HCT116 (cell line): ENCODE results near the gene RFX8. TPM values are rescaled to one million over a fixed set of nuclear protein-coding genes. Genes with fewer than 3 reads are reported as not detected.

ENCODE experiments used
- ATAC-seq: fragments of 200-7000 bp; cut with Tn5 transposase; 2 replicates; pipeline ENCODE4 v1.9.1; 2020; ENCODE audit warnings: mild to moderate bottlenecking, moderate library complexity
- BruUV-seq: library from RNA; stranded (reverse); fragments of 400-500 nt; replicated peaks from 2 replicates; lab custom pipeline; 2021; lab: Mats Ljungman, UMichigan
- CTCF ChIA-PET: fragments of 300-600 bp; sonication (Branson Sonifier 250); formaldehyde crosslinking; loops from one replicate; lab custom pipeline; 2021; ENCODE audit warnings: antibody characterized with exemption; lab: Charles Lee
- POLR2A ChIA-PET: fragments of 300-600, 350-600 bp; sonication (Branson Sonifier 250); formaldehyde crosslinking; loops from one replicate; lab custom pipeline; 2021; ENCODE audit warnings: antibody characterized with exemption; lab: Charles Lee
- RAD21 ChIA-PET, 2 experiments: fragments of 300-600 bp; sonication (Branson Sonifier 250); formaldehyde crosslinking; loops; one replicate each; lab custom pipeline; 2023; ENCODE audit warnings: low total read pairs in 2 of 2; ENCODE audit not compliant: uncharacterized antibody in 2 of 2, unreplicated experiment in 2 of 2, low non-redundant PET in 1 of 2; lab: Charles Lee
- DNase-seq: peaks from one replicate; pipeline ENCODE4 v3.0.0-alpha.2; 2010; ENCODE audit warnings: low read depth, low spot score
- H2AFZ ChIP-seq: fragments of 200-600 bp; shearing (Covaris generic), sonication (generic); 2 replicates; pipeline ENCODE4 v1.6.1; 2017; ENCODE audit warnings: low read depth, mixed run types, mixed read lengths, antibody characterized with exemption, low read length; ENCODE audit not compliant: poor library complexity, severe bottlenecking
- H3K27ac ChIP-seq: 2 replicates; pipeline ENCODE4 v1.5.1; 2012; ENCODE audit warnings: low read depth, low read length
- H3K27me3 ChIP-seq: fragments of 200-600 bp; sonication (generic); 2 replicates; pipeline ENCODE4 v1.6.1; 2016; ENCODE audit warnings: mixed run types, low read length, mixed read lengths; ENCODE audit not compliant: insufficient read depth
- H3K36me3 ChIP-seq, 2 experiments: fragments of 200-500 bp in 1 of 2; fragments of 200-600 bp in 1 of 2; sonication (Bioruptor generic) in 1 of 2; sonication (generic) in 1 of 2; 2 replicates each; pipeline versions ENCODE4 v1.5.1 to v1.6.1; 2014 to 2016; ENCODE audit warnings: low read length in 2 of 2, inconsistent platforms in 1 of 2, mixed read lengths in 1 of 2, mixed run types in 1 of 2; ENCODE audit not compliant: insufficient read depth in 2 of 2, control insufficient read depth in 1 of 2
- H3K4me1 ChIP-seq, 2 experiments: fragments of 200-600 bp in 1 of 2; sonication (generic) in 1 of 2; 2 replicates each; pipeline versions ENCODE4 v1.5.1 to v1.6.1; 2012 to 2017; ENCODE audit warnings: low read length in 2 of 2, inconsistent platforms in 1 of 2, mild to moderate bottlenecking in 1 of 2, mixed read lengths in 1 of 2, mixed run types in 1 of 2, moderate library complexity in 1 of 2; ENCODE audit not compliant: insufficient read depth in 2 of 2, control insufficient read depth in 1 of 2
- H3K4me2 ChIP-seq: fragments of 200-600 bp; sonication (generic); 2 replicates; pipeline ENCODE4 v1.6.1; 2017; ENCODE audit warnings: mixed run types, low read length, mixed read lengths
- H3K4me3 ChIP-seq, 2 experiments: fragments of 200-600 bp in 1 of 2; sonication (generic) in 1 of 2; replicated peaks in 1 of 2; 2 replicates each; pipeline ENCODE4 v1.5.1; 2011 to 2016; ENCODE audit warnings: low read length in 2 of 2, control low read depth in 1 of 2, low read depth in 1 of 2, mild to moderate bottlenecking in 1 of 2, mixed read lengths in 1 of 2, mixed run types in 1 of 2
- H3K79me2 ChIP-seq: fragments of 200-600 bp; sonication (generic); 2 replicates; pipeline ENCODE4 v1.6.1; 2017; ENCODE audit warnings: mild to moderate bottlenecking, mixed run types, low read length, moderate library complexity, mixed read lengths; ENCODE audit not compliant: insufficient read depth
- H3K9ac ChIP-seq: fragments of 200-600 bp; sonication (generic); 2 replicates; pipeline ENCODE4 v1.6.1; 2016; ENCODE audit warnings: low read length, mixed read lengths
- H3K9me2 ChIP-seq: fragments of 200-600 bp; sonication (generic), shearing (Covaris generic); 2 replicates; pipeline ENCODE4 v1.6.1; 2017; ENCODE audit warnings: mixed run types, mild to moderate bottlenecking, moderate library complexity; ENCODE audit not compliant: insufficient read depth
- H3K9me3 ChIP-seq, 2 experiments: fragments of 200-500 bp in 1 of 2; fragments of 200-600 bp in 1 of 2; sonication (Bioruptor generic) in 1 of 2; sonication (generic) in 1 of 2; 2 replicates each; pipeline ENCODE4 v1.6.1; 2014 to 2017; ENCODE audit warnings: low read length in 2 of 2, mixed read lengths in 2 of 2, inconsistent platforms in 1 of 2, low read depth in 1 of 2, mild to moderate bottlenecking in 1 of 2, mixed run types in 1 of 2, moderate library complexity in 1 of 2; ENCODE audit not compliant: control insufficient read depth in 1 of 2, insufficient read depth in 1 of 2
- H4K20me1 ChIP-seq: fragments of 200-600 bp; sonication (generic), shearing (Covaris generic); 2 replicates; pipeline ENCODE4 v1.6.1; 2017; ENCODE audit warnings: mixed run types, mild to moderate bottlenecking, moderate library complexity; ENCODE audit not compliant: insufficient read depth
- EGR1 ChIP-seq: IDR thresholded peaks from 2 replicates; pipeline ENCODE4 v1.6.1; 2012; ENCODE audit warnings: low read depth
- JUND ChIP-seq: IDR thresholded peaks from 2 replicates; pipeline ENCODE4 v1.6.1; 2012
- POLR2A ChIP-seq: IDR thresholded peaks from 2 replicates; pipeline ENCODE4 v1.7.0; 2011; ENCODE audit warnings: borderline replicate concordance; ENCODE audit not compliant: insufficient read depth, insufficient read length; ENCODE audit errors: extremely low read depth
- SIN3A ChIP-seq: IDR thresholded peaks from 2 replicates; pipeline ENCODE4 v1.6.1; 2012; ENCODE audit warnings: low read depth
- ZNF274 ChIP-seq: fragments of 200-500 bp; sonication (Bioruptor generic); IDR thresholded peaks from 2 replicates; pipeline ENCODE4 v1.6.1; 2014; ENCODE audit warnings: mild to moderate bottlenecking, low read depth, low read length, inconsistent platforms
- intact Hi-C: fragments of 100-400 bp; cut with micrococcal nuclease; formaldehyde crosslinking; loops from 2 replicates; pipeline ENCODE4 v1.10.0; 2022
- total RNA-seq: library from RNA; stranded (reverse); gene quantifications from one replicate; pipeline ENCODE4 v1.2.1, GENCODE V29; 2021; ENCODE audit not compliant: unreplicated experiment
- TF ChIP-seq, protein P1 (sequence below): IDR thresholded peaks from 2 replicates; pipeline ENCODE4 v1.6.1; 2012

RFX8 gene
- total RNA-seq, 1 experiment from 2014 or later, result not detected

DNA sequence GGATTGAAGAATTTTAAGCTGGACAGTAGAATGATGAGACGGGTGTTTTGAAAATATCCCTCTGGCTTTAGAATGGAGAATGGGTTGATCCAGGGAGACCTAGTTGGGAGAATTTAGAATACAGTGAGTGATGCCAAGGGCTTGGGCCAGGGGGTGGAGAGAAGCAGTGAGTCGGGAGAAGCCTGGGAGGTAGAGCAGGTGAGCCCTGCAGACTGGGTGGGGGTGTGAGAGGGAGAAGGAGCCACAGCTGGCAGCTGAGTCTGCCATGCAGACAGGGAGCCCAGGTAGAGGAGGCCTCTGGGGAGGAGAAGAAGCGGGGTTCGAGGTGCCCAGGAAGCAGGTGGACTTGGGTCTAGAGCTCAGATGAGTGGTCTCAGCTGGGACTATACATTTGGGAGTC, 105.8 kb downstream of the RFX8 start:
- Histone ChIP-seq H3K4me3 (no peak overlapping the region), H3K4me1 (no peaks in the 10 kb centered on the region), H2AFZ (no peak overlapping the region), H3K4me2 (no peak overlapping the region), H3K9me2 (no peaks in the 10 kb centered on the region)
- no TSS peak for BruUV-seq
- TF ChIP-seq, protein P1, sequence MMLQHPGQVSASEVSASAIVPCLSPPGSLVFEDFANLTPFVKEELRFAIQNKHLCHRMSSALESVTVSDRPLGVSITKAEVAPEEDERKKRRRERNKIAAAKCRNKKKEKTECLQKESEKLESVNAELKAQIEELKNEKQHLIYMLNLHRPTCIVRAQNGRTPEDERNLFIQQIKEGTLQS, result no peak
- TF ChIP-seq EGR1, result no peak
- TF ChIP-seq, all 23 proteins: peak for 0
- ATAC-seq, result no peak
- H3K27ac ChIP-seq, result no peak overlapping the region
- ChIA-PET POLR2A (interaction anchor here (0.6 kb wide), 1 partner anchor 1415 kb away, joined by 3 read pairs; no protein-coding TSS in a partner anchor), RAD21 (no interaction called here), CTCF (no interaction called here)
- DNase-seq, result no peak
- no peaks in the 10 kb centered on the region for H3K27me3 ChIP-seq
- no peak overlapping the region for H3K9ac ChIP-seq
- no peaks in the 10 kb centered on the region for H3K79me2 ChIP-seq
- H3K9me3 ChIP-seq, result no peaks in the 10 kb centered on the region
- intact Hi-C loops, result no loop called here
- no peaks in the 10 kb centered on the region for H4K20me1 ChIP-seq
- H3K36me3 ChIP-seq, result no peaks in the 10 kb centered on the region

DNA sequence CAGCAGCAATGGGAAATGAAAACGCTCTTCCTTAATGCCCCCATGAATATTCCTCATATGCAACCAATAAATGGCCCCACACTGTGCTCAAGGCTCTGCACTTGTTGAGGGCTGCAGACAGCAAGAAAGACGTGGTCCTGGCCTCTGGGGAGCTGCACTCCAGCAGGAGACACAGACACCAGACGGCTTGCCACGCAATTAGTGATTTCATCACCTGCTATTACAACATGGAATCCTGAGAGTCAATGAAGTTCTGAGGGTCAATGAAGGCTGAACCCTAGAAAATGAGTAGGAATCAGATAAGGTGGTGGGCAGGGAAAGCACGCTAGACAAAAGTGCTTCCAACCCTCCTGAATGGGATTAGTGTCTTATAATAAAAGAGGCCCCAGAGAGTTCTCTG, 106.5 kb downstream of the RFX8 start:
- H2AFZ ChIP-seq, result no peak overlapping the region
- no peaks in the 10 kb centered on the region for H3K36me3 ChIP-seq
- DNase-seq (no peak), ATAC-seq (no peak)
- intact Hi-C loops, result no loop called here
- H3K4me1 ChIP-seq, result no peaks in the 10 kb centered on the region
- no TSS peak for BruUV-seq
- no peaks in the 10 kb centered on the region for H4K20me1 ChIP-seq
- no peak overlapping the region for H3K9ac ChIP-seq
- no peak overlapping the region for H3K4me3 ChIP-seq
- ChIA-PET CTCF (interaction anchor here (0.8 kb wide), 1 partner anchor 40 kb away, joined by 3 read pairs; no protein-coding TSS in a partner anchor), POLR2A (no interaction called here), RAD21 (no interaction called here)
- no peaks in the 10 kb centered on the region for H3K9me3 ChIP-seq
- H3K9me2 ChIP-seq, result no peaks in the 10 kb centered on the region
- H3K79me2 ChIP-seq, result no peaks in the 10 kb centered on the region
- H3K27me3 ChIP-seq, result no peaks in the 10 kb centered on the region
- TF ChIP-seq SIN3A (no peak), JUND (no peak), ZNF274 (no peak), POLR2A (no peak)
- H3K27ac ChIP-seq, result no peak overlapping the region
- no peak overlapping the region for H3K4me2 ChIP-seq
